Stomach smooth muscle (tissue), 2 donors: ENCODE measurements around the gene SMIM5.

Experiments
- H3K27ac ChIP-seq: one replicate; pipeline ENCODE4 v1.7.0; 2013; ENCODE audit warnings: mild to moderate bottlenecking, low read length, inconsistent platforms
- H3K27me3 ChIP-seq, 2 donors: one replicate each; pipeline ENCODE4 v1.7.0; 2013; ENCODE audit warnings: low read length in 2 of 2; ENCODE audit not compliant: insufficient read depth in 2 of 2, control insufficient read depth in 1 of 2
- H3K36me3 ChIP-seq, 2 donors: one replicate each; pipeline ENCODE4 v1.7.0; 2013; ENCODE audit warnings: low read length in 2 of 2; ENCODE audit not compliant: control insufficient read depth in 2 of 2, insufficient read depth in 2 of 2
- H3K4me1 ChIP-seq: one replicate; pipeline ENCODE4 v1.7.0; 2013; ENCODE audit warnings: low read length; ENCODE audit not compliant: control insufficient read depth, insufficient read depth
- H3K4me3 ChIP-seq, 2 donors: one replicate each; pipeline ENCODE4 v1.7.0; 2013; ENCODE audit warnings: low read length in 2 of 2
- H3K9ac ChIP-seq, 2 donors: one replicate each; pipeline ENCODE4 v1.7.0; 2013; ENCODE audit warnings: low read length in 2 of 2, mild to moderate bottlenecking in 1 of 2
- H3K9me3 ChIP-seq, 2 donors: one replicate each; pipeline ENCODE4 v1.7.0; 2013; ENCODE audit warnings: low read length in 2 of 2; ENCODE audit not compliant: control insufficient read depth in 2 of 2
- donor health status: healthy.
- donor health status: Pancreatic carcinoma.

The SMIM5 gene

DNA sequence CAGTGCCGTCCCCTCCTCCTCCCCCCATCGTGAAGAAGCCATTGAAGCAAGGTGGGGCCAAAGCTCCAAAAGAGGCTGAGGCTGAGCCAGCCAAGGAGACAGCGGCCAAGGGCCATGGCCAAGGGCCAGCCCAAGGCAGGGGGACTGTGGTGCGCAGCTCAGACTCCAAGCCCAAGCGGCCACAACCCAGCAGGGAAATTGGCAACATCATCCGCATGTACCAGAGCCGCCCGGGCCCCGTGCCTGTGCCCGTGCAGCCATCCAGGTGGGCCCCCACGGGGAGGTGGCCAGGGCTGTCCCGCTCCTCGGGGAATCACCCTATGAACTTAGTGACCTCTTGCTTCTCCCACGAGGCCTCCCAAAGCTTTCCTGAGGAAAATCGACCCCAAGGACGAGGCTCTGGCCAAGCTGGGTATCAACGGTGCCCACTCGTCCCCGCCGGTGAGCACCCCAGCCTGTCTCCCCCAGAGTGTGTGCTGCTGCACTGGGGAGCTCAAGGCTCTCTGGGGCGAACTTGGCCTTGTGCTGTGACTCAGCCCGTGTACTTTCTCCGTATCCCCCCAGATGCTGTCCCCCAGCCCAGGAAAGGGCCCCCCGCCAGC, 16.6 kb upstream of the SMIM5 start:
- Histone ChIP-seq H3K9ac (no peak overlapping the region), H3K36me3 (peaks cover 10 to 11% of the 10 kb centered on the region in 2 donors), H3K4me3 (no peak overlapping the region), H3K27ac (no peak overlapping the region), H3K4me1 (no peaks in the 10 kb centered on the region), H3K27me3 (no peaks in the 10 kb centered on the region), H3K9me3 (no peaks in the 10 kb centered on the region)

DNA sequence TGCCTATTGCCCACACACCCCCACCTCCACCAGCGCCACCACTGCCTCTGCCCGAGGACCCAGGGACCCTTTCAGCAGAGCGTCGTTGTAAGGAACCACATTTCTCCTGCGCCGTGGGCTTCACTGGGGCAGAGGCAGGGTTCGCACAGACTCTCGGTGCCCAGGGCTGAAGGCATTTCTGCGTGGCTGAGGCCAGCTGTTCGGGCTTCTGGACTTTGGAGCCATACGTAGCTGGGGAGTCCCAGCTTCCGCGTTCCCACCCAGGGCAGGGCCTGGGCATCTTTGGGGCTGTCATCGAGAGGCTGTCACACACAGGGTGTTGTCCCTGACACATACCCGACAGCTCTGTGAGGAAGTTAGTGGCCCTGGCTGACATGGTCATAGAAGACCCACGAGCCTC, 16.0 kb upstream of the SMIM5 start:
- H3K4me1 ChIP-seq = no peaks in the 10 kb centered on the region
- H3K27ac ChIP-seq = no peak overlapping the region
- no peaks in the 10 kb centered on the region for H3K27me3 ChIP-seq
- H3K9me3 ChIP-seq = no peaks in the 10 kb centered on the region
- no peak overlapping the region for H3K4me3 ChIP-seq
- peaks cover 7 to 17% of the 10 kb centered on the region in 2 donors for H3K36me3 ChIP-seq
- H3K9ac ChIP-seq = no peak overlapping the region

DNA sequence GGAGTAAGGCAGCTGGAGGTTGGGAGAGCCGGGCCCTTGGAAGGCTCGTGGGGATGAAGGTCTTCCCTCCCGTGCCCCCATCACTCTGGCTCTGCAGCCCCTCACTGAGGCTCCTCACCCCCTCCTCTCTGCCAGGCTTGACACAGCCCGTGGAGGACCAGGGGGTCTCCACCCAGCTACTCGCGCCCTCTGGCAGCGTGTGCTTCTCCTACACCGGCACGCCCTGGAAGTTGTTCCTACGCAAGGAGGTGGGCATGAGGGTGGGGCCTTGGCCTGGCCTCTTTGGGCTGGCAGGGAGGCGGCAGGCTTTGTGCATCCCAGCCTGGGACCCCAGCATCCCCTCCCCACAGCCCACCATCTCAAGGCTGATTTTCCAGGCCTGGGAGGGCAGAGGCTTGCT, 15.6 kb upstream of the SMIM5 start:
- no peaks in the 10 kb centered on the region for H3K4me1 ChIP-seq
- no peak overlapping the region for H3K27ac ChIP-seq
- H3K27me3 ChIP-seq = no peaks in the 10 kb centered on the region
- H3K9ac ChIP-seq = no peak overlapping the region
- H3K9me3 ChIP-seq = no peaks in the 10 kb centered on the region
- no peak overlapping the region for H3K4me3 ChIP-seq
- peaks cover 6 to 18% of the 10 kb centered on the region in 2 donors for H3K36me3 ChIP-seq

DNA sequence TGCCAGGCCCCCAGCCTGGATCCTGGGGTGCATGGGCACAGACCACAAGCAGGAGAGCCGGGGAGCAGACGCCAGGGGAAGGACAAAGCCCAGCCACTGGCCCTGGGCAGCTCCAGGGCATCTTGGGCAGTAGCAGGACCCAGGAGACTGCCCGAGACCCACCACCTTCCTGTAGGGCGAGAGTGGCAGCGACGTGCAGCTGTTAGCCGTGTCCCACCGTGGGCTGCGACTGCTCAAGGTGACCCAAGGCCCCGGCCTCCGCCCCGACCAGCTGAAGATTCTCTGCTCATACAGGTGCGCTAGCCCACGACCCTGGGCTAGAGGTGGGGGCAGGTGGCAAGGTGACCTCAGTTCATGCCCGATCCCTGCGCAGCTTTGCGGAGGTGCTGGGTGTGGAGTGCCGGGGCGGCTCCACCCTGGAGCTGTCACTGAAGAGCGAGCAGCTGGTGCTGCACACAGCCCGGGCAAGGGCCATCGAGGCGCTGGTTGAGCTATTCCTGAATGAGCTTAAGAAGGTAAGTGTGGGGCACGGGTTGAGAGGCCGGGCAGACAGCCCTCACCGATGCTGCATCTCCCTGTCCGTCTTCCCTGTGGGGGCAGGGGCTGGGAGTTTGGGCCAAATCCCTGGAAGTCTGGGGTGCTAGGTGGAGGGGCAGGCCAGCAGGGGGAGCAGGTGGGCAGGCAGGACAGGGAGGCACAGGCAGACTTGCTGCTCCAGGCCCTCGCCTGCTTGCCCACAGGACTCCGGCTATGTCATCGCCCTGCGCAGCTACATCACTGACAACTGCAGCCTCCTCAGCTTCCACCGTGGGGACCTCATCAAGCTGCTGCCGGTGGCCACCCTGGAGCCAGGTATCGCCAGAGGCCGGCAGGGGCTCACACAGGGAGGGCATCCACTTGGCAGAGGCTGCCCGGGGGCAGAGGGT, 13.5 kb upstream of the SMIM5 start:
- no peak overlapping the region for H3K9ac ChIP-seq
- no peaks in the 10 kb centered on the region for H3K27me3 ChIP-seq
- H3K4me3 ChIP-seq = no peak overlapping the region
- H3K4me1 ChIP-seq = no peaks in the 10 kb centered on the region
- H3K9me3 ChIP-seq = no peaks in the 10 kb centered on the region
- no peak overlapping the region for H3K27ac ChIP-seq
- H3K36me3 ChIP-seq = peaks cover 6 to 16% of the 10 kb centered on the region in 2 donors

DNA sequence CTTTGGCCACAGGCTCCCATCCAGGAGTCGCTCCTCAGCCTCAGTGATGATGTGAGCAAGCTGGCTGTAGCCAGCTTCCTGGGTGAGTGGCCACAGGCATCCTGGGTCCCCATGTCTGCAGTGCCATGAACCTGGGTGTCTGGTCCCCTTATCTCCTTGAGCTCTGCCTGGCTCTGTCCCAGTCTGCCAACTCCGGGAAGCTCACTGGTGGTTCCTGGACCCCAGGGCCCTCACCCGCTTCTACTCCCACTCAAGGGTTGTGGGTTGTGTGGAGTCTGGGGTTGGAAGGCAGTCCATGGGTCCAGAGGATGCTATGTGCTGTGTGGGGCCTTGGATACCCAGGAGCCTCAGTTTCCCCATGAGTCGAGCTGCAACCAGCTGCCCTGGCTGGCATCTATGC, 11.7 kb upstream of the SMIM5 start:
- Histone ChIP-seq H3K27me3 (no peaks in the 10 kb centered on the region), H3K4me1 (no peaks in the 10 kb centered on the region), H3K27ac (no peak overlapping the region), H3K9ac (no peak overlapping the region), H3K4me3 (no peak overlapping the region), H3K9me3 (no peaks in the 10 kb centered on the region), H3K36me3 (peaks cover 6 to 23% of the 10 kb centered on the region in 2 donors)

DNA sequence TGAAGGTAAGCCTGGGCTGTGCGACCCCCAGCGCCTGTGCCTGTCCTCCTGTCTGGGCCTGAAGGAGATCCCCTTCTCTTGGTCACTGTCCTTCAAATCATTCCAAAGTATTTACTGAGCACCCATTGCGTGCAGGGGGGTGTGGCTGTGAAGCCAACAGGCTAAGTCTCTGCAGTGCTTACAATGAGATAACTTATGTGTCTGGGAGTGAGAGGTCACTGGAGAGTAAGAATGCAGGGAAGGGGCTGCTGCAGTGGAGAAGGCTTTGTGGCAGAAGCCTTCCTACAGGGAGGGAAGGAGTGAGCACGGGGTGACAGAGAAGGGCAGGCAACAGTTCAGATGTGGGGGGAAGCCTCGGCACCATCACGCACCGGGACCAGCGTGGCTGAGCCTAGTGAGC, 11.2 kb upstream of the SMIM5 start:
- no peak overlapping the region for H3K4me3 ChIP-seq
- no peaks in the 10 kb centered on the region for H3K4me1 ChIP-seq
- no peak overlapping the region for H3K9ac ChIP-seq
- H3K9me3 ChIP-seq = no peaks in the 10 kb centered on the region
- no peak overlapping the region for H3K27ac ChIP-seq
- H3K36me3 ChIP-seq = peaks cover 10 to 23% of the 10 kb centered on the region in 2 donors
- no peaks in the 10 kb centered on the region for H3K27me3 ChIP-seq

DNA sequence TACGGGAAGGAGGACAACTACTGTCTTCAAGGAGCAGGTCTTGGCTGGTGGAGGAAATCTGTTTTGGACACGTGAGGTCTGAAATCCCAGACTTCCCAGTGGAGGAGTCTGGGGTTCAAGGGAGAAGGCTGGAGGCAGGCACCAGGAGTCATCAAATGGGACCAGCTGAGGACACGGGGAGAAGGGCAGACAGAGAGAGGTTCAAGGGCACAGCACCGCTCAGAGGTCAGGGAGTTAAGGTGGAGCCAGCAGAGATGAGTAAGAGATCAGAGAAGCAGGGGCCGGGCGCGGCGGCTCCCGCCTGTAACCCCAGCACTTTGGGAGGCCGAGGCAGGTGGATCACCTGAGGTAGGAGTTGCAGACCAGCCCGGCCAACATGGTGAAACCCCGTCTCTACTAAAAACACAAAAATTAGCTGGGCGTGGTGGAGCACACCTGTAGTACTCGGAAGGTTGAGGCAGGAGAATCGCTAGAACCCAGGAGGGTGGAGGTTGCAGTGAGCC, 10.4 kb upstream of the SMIM5 start:
- Histone ChIP-seq H3K27me3 (no peaks in the 10 kb centered on the region), H3K9ac (no peak overlapping the region), H3K36me3 (peaks cover 11 to 22% of the 10 kb centered on the region in 2 donors), H3K9me3 (no peaks in the 10 kb centered on the region), H3K4me1 (no peaks in the 10 kb centered on the region), H3K4me3 (no peak overlapping the region), H3K27ac (no peak overlapping the region)

DNA sequence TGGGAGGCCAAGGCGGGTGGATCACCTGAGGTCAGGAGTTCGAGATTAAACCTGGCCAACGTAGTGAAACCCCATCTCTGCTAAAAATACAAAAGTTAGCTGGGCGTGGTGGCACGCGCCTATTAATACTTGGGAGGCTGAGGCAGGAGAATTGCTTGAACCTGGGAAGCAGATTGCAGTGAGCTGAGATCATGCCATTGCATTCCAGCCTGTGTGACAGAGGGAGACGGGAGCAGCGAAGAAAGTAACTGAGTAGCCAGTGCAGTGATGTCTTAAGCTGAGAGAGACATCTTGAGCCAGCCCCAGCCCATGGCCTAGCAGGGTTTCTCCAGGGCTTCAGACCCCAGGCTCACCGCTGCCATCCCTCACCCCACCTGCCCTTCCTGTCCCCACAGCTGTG, 9.8 kb upstream of the SMIM5 start:
- Histone ChIP-seq H3K4me1 (no peaks in the 10 kb centered on the region), H3K27me3 (no peaks in the 10 kb centered on the region), H3K9me3 (no peaks in the 10 kb centered on the region), H3K36me3 (peaks cover 8 to 22% of the 10 kb centered on the region in 2 donors), H3K9ac (no peak overlapping the region), H3K27ac (no peak overlapping the region), H3K4me3 (no peak overlapping the region)

DNA sequence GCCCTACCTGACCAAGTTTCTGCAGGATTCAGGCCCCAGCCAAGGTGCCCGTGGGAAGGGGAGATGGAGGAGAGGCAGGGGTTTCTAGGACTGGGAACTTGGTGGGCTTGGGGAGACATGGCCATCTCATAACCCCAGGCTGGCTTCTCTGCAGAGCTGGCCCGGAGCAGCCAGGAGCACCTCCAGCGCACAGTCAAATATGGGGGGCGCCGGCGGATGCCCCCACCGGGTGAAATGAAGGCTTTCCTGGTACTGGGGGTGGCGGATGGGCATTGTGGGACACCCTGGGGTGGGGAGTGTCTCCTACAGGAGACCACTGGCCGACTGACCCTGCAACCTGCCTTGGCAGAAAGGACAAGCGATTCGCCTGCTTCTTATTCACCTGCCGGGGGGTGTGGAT, 9.2 kb upstream of the SMIM5 start:
- Histone ChIP-seq H3K9me3 (no peaks in the 10 kb centered on the region), H3K4me1 (no peaks in the 10 kb centered on the region), H3K36me3 (peaks cover 8 to 20% of the 10 kb centered on the region in 2 donors), H3K9ac (no peak overlapping the region), H3K27me3 (no peaks in the 10 kb centered on the region), H3K4me3 (no peak overlapping the region), H3K27ac (no peak overlapping the region)

DNA sequence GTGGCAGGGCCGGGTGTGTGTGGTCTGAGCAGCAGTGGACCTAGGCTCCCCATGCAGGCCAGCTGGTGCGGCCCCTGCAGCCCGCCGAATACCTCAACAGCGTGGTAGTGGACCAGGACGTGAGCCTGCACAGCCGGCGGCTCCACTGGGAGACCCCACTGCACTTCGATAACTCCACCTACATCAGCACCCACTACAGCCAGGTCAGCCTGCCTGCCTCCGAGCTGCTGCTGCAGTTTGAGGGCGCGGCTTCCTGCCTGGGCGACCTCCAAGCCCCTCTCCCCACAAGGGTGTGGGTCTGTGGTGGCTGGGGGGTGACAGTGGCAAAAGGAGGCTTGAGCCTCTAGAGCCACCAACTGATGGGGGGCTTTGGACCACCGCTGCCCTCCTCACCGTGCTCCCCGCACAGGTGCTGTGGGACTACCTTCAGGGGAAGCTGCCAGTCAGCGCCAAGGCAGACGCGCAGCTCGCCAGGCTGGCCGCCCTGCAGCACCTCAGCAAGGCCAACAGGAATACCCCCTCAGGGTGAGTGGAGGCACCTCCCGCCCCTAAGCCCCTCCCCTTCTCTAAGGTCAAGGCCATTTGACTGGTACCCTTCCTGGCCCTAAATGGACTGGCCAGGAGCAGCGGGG, 8.4 kb upstream of the SMIM5 start:
- H3K4me1 ChIP-seq = no peaks in the 10 kb centered on the region
- H3K27me3 ChIP-seq = no peaks in the 10 kb centered on the region
- no peak overlapping the region for H3K9ac ChIP-seq
- no peak overlapping the region for H3K27ac ChIP-seq
- peaks cover 8 to 20% of the 10 kb centered on the region in 2 donors for H3K36me3 ChIP-seq
- H3K9me3 ChIP-seq = no peaks in the 10 kb centered on the region
- no peak overlapping the region for H3K4me3 ChIP-seq
